GM18858 (cell line): Measurements from ENCODE around the gene FAM181A.
A peak's percentile ranks its signal among the peaks of the same experiment; 100 is the strongest.

Experiments
- ATAC-seq: cut with Tn5 transposase; IDR thresholded peaks from one replicate; pipeline ENCODE4 v1.9.1; 2021; ENCODE audit not compliant: unreplicated experiment

Gene FAM181A

GRCh38 chr14:93977171-93977570 is 50.0 kb downstream of the FAM181A start:
- ATAC-seq: no peak

GRCh38 chr14:93977790-93978581 is 50.8 kb downstream of the FAM181A start:
- peak; percentile 52 for ATAC-seq

- ATAC-seq: no peak
These were observed 51.6 kb downstream of the FAM181A start for GRCh38 chr14:93978735-93979134.
